HL-60/S4 treated with phorbol 12-myristate 13-acetate at 8.2 ng/mL for 4 days and 3 days (cell line): ENCODE results near the gene SLC17A6.

Experiments used
- in situ Hi-C: fragments of 300-500 bp; cut with MboI; formaldehyde crosslinking; loops from 2 replicates; pipeline ENCODE4 v1.15.0; 2022; ENCODE audit warnings: low sequenced_read_pairs

SLC17A6 gene

DNA sequence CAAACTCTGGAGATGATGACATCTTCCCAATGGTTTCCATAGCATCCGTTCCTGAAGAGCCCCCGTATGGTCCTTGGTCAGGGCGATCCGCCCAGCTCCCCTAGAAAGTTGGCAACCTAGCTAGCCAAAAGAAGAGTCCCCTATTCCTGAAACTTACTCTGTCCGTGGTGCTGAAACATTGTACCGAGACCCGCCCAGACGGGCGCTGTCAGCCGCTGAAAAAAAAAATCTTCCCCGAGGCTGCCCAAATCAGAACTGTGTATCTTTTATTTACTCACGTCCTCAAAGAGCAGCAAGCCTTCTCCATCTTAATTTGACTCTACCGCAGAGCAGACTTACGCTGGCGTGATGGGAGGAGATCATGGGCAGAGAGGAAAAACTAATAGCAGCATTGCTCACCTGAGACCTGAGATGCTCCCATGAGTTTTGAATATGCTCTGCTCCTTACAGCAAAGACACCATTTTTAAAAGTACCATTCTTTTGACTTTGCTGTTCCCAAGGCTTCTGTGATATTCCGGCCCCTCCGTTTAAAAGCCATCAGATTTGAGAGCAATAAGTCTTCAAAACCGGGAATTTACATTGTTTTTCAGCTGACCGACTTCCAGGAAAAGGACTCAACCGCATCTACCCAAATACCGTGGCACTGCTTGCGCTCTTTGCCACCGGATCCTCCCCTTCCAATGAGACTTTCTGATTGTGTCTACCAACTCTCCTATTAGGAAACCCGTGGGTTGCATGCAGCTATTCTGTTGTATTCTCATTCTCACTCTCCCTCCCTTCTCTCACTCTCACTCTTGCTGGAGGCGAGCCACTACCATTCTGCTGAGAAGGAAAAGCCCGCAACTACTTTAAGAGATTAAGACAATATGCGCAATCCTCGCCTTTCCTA lies at the start of gene SLC17A6:
SLC17A6 (plus strand) TSS at position 786 of the 890 bp plus-strand sequence. CDS start 153 bp downstream, outside the sequence.
- in situ Hi-C loops = no loop called here

DNA sequence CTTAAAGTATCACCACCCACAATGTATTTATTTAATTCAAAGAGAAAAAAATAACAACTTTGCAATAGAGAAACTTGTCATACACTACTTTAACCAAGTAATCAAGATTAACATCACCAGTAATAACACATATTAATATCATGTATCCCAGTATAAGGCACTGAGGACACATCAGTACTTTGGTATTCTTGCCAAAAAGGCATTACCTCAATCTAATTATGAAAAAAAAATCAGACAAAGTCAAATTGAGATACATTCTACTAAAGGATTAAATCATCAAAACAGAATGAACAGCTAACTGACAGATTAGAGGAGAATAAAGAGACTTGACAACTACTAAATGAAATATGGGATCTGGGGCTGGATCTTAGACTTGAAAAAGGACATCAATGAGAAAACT lies 35.8 kb upstream of the SLC17A6 start:
- in situ Hi-C loops = no loop called here

DNA sequence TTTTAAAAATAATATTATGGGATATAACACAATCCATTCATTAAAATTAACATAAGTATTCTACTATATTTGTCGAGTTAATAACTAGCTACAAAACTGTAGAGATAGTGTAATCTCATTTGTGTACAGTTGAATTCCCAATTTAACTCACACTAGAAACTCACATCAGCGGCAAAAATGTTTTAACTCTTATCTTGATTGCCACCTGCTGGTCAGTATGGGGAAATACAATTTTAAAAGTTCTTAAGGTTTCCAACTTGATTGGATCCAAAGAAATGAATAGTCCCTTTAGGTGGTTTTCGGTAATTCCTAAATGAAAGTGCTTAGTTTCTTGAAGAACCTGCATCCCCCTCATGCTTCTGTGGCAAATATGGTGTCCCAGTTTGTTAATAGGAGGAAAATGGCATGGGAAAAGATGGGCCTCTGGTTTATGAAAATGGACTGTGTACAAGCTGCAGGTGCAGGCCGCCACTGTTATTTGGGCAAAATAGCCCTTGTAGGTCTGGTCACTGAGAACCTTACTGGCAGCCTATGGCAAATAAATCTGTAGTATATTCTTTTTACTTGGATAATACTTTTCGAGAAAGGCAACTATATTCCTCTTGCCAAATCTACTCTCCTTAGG lies 33.7 kb upstream of the SLC17A6 start:
- in situ Hi-C loops = no loop called here

DNA sequence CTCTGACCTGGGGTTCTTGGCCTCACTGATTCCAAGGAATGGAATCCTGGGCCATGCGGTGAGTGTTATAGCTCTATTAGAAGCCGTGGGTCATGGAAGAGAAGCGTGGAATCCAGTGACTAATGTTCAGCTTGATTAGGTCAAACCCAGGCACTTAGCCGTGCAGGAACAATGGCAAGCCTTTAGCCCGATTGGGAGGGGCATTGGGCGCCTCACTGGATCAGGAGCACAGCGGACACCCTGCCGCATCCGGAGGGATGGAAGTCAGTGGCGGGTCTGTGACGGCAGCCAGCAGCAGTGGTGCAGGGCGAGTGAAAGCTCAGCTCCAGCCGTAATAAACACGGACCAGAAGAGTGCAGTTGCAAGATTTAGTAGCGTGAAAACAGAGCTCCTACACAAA lies 20.5 kb upstream of the SLC17A6 start:
- in situ Hi-C loops = no loop called here

DNA sequence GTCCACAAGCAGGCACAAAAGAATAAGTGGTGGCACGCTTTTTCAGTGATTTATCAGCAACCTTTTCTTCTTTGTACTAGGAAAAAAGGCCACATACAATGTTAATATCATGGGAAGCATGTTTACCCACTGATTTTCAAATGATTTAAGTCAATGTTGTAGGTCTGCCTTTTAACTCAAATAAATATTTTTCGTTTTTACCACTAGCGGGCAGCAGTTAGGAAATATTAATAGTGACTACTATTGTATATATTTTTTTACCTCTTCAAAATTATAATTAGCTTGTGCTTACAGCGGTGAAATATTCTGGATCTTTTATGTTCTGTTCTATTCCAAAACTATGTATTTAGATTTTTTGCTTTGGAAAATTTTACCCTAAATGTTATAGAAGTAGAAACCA lies 6.4 kb upstream of the SLC17A6 start:
- in situ Hi-C loops = no loop called here

DNA sequence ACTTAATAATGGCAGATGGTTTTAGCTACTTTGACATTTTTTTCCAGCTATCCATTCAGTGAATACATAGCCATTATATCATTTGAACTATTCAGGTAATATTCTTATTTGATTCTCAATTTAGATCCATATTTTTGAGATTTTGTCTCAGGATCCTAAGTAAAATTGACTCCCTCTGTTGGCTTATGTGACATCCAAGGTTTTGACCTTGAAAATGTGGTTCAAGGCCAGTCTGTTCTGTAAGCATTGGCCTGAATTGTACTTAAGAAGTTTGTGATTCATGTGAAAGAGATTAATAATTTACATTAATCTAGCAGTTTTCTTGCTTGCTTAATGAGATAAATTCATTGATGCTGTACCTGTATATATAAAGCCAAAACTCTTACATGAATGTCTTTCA lies 1.6 kb upstream of the SLC17A6 start:
- in situ Hi-C loops = no loop called here

DNA sequence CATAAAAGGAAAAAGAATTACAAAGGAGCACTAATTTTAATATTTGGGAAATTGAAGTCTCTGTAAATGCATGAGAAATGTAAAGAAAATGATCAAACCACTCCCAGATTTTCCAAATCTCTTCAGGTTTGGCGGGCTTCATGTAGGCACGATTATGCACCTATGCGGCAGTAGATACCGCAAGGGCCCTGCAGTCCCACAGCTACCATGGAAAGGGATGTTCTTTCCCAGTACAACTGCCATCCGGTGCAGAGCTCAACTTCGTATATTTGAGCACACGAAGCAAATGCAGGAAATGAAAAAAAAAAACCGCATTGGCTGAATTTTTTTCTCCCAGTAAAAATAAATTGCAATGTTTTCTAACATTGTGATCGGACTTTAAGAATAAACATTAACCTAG lies 1.4 kb downstream of the SLC17A6 start:
- in situ Hi-C loops = no loop called here

DNA sequence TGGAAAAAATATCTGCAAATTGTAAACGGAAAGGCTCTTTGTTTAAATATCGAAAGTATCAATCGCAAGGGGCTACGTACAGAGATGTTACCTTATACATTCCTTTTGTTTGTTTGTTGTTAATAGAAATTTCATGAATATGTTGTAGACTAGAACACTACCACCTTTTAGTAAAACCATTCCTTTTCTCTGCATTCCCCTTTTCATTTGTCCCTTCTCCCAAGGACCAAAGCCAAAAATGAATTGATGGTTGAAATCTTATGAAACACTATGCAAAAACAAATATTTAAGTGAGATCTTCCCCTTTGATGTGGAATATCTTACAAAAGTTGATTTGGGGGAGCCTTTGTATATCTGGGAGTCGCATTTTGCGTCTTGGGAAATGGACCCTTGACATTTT lies 2.1 kb downstream of the SLC17A6 start:
- in situ Hi-C loops = no loop called here

DNA sequence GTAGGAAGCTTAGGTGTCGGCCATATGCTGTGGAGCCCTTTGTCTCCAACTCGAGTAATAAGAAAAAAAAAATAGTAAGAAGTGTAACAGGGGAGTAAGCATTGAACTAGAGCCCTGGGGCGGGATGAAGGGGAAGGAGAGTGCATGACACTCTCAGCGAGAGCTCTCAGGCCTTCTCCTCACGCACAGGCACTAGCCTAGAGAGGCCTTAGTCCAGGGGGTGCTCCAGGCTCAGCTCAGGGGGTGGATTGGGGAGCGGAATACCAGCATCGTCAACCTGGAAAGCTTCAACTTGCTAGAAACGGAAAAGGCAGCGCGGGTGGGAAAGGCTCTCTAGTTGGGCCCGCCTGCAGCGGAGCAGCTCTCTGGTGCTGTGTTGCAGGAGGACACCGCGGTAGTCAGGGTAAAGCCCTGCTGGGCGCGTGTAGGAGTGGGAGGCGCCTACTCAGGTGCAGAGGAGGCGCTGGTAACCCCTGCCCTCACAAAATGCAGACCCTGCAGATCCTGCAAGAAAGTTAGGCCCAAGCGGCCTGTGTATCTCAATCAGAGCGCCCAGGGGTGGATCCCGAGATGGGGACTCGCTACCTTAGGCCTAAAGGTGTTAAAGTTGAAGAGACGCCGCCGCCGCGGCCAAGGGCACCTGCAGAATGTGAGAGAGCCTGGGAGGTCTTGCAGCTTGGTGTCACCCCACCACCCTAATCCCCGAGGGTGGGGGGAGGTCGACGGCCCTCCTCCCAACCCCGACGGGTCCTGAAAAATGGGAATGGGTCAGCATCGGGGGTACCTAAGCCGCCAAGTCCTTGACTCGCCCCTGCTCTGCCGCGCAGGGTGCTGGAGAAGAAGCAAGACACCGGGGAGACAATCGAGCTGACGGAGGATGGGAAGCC lies 2.8 kb downstream of the SLC17A6 start:
- in situ Hi-C loops = no loop called here

DNA sequence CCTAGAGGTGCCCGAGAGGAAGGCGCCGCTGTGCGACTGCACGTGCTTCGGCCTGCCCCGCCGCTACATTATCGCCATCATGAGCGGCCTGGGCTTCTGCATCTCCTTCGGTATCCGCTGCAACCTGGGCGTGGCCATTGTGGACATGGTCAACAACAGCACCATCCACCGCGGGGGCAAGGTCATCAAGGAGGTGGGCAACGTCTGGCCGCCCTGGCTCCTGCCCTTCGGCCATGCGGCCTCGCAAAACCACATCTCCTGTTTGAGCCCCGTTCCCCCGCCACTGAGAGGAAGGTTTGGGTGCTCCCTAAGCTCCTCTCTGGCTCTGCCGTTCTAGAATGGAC lies 3.4 kb downstream of the SLC17A6 start:
- in situ Hi-C loops = no loop called here

DNA sequence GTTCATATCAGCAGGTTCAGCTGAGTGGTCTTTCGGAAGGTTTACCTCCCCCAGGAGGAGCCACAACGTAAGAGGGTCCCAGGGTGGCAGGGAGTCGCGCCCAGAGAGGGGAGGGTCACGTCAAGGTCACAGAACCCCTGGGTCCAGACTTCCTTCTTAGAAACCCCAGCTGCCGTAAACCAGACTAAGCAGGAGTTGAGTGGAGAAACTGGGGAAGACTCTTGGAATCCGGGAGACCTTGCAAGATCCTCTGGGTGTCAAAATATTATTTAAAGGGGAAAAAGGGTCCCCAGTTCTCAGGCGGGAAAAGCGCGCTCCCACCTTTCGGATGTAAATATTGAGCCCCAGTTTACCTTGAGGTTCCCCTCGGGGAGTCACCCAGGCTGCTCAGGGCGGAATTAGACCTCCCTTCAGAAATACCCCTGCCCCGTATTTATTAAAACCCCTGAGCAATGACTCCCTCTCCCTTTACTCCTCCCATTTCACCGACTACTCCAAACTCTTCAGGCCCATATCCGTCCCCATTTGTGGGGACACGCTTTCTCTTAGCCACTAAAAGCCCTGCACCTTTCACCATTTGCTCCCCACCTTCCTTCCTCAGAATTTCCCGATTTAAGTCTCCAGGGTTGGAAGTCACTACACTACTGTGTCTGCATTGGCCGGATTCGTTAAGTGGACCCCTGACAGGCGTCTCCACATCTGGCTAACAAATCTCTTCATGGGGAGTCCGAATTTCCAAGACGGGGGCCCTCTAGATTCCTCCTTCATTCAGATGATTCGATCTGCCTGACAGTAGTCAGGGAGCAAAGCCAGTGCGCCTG lies 4.2 kb downstream of the SLC17A6 start:
- in situ Hi-C loops = no loop called here

DNA sequence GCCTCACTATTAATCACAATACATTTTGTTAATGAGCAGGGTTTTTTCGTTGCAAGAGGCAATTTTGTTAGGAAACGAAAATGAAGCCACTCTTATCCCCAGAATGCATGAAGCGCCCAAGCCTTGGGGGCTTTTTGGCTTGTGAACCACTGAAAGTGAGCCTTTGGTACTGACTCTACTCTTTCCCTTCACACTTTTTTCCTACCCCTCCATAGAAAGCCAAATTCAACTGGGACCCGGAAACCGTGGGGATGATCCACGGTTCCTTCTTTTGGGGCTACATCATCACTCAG lies 4.8 kb downstream of the SLC17A6 start:
- in situ Hi-C loops = no loop called here

DNA sequence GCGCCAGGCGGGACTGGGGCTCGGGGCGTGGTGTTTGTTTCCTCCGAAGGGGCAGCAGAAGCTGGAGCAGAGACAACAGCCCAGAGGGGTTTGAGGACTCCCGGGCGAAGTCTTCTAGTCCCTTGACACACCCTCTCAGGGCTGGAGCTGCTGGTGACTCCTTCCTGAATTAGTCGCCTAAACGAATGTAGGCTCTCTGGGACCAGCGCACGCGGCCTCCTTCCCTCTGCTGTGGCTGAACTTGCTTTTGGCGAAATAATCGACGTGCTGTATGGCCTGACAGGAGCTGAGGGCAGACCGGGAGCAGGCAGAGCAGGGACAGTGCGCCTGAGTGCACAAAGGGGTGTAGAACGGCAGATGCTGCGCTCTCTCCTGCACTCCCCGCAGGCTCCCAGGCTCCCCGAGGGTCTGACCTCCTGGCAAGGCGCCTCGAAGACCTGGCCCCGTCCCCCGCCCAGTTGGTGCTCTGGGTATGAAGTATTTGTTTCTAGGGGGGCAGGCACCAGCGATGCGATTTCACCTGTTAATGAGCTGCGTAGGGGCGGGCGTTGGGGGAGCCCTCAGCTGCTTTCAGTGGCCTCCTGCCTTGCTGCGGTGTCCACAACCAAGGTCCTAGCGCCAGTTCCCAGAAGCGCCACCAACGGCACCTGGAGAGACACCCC lies 5.3 kb downstream of the SLC17A6 start:
- in situ Hi-C loops = no loop called here

DNA sequence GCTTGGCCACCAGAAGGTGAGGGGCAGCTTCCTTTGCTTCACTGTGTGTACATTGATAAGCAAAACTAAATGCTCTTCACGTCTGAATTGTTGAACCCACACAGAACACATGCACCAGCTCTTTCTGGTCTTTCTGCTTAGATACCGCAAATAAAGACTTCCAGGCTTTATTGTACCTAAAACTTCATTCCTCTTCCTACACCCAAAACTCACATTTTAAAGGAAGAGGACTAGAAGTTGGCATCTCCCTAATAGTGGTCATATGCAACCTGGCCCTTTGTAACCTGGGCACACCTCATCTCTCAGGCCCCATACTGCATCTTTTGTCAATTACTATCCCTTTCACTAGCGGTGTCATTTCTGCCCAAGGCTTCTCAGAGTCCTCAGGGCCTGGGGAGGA lies 5.9 kb downstream of the SLC17A6 start:
- in situ Hi-C loops = no loop called here

DNA sequence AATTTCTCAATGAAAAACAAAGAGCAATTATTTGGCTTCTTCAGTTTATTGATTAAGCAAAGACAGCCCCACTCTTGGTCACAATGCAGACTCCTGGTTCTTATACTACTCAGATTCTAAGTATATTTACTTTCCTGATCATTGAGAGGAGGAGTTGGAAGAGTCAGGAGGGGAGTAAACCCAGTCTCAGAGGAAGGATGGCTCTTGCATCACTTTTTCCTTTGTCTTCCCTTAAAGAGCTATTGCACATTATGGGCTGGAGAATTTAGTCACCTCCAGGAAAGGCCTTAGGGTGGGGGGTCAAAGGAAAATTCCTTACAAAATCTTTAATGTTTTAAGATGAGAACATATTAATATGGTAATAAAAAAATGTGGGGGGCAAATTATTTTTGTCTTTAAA lies 8.1 kb downstream of the SLC17A6 start:
- in situ Hi-C loops = no loop called here

DNA sequence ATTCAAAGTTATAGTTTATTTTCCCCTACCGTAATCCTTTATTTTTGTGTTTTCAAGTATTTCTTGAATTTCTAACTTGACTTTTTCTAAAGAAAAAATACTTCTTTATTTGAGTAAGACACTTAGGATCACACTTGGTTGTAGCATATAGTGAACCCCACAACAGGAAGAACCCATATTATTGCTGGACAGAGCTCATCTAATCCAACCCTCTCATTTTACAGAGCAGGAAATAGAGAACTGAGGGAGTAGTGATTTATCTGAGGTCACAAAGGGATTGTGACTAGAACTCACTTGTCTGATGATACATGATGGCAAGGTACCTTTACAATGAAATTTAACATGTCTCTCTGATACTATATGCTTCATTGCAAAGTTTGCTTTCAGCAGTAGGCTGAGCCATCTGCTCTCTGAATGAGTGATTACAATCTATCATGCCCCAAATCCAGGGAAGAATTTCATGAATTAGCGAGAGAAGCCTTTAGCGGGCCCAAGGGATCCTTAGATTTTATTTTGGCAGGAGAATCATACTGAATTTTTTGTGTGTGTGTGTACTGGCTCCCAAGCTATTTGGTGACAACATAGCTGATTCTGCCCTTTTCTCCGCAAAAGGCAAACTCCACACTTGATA lies 9.8 kb downstream of the SLC17A6 start:
- in situ Hi-C loops = no loop called here

DNA sequence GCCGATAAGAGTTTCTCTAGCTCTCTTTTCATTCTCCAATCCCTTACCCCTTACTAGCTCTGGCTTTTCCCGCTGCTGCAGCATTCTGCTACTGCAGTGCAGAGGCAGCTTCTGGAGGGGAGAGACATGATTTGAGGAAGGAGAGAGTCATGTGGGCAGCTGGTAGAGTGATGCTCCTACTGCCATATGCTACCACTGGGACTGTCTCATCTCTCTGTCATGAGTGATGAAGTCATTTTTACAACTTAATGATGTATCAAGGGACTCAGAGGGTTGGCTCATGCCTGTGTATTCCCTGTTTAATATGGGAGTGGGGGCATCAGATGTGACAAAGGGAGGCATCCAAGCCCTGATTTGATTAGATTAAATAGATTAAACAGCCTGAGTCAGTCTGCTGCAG lies 11.3 kb downstream of the SLC17A6 start:
- in situ Hi-C loops = no loop called here

DNA sequence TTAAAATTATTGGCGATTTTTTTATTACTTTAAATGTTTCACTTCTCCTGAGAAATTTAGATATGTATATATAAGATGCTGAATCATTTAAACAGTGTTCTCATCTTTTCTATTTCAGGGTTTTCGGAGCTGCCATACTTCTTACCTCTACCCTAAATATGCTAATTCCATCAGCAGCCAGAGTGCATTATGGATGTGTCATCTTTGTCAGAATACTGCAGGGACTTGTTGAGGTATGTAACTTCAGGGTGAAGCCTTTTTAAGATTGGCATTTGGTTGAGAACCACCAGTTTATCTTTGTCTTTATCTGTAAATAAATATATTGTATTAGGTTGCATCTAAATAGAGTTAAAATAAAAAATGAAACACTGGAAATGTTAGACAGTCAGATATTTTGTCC lies 21.1 kb downstream of the SLC17A6 start:
- in situ Hi-C loops = no loop called here

DNA sequence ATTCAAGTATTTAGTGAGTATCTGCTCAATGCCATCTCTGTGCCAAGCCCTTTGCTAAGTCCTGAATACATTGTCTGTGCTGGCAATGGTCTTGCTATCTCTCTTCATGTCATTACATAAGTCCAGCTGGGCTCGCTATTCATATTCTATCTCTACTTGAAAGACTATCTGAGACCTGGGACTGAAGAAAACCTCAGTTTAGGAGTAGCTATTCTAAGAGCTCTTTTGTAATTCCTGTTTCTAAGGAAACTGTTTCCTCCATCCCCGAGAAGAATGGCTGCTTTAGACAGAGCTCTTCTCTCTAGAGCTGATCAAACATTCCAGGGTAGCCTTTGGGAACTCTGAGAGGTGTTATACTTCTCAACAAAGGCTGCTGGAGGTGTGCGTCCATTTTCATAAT lies 33.0 kb downstream of the SLC17A6 start:
- in situ Hi-C loops = no loop called here

DNA sequence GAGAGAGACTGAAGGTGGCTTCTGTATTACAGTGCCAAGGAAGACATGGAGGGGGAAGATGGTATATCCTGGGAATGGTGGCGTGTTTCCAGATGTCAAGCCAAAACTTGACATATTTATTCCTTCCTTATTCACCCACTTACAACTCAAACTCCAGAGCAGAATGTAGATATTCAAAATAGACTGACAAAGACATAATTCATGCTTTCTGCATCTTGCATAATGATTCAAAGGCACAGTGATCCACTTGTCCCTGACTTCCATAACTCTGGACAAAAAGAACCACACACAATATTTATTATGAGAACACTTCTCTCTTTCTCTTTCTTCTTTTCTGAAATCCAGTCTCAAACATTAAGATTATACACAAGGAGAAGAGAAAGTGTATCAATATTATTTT lies 48.9 kb downstream of the SLC17A6 start:
- in situ Hi-C loops = no loop called here
